GM19240 (cell line): ENCODE results near the gene PLPP7.
"Not testable (repeated sequence)": the region's sequence is repeated elsewhere in the genome, so short reads cannot be mapped to it uniquely, and the experiment has no call there.

Experiments
- DNase-seq: peaks from one replicate; pipeline ENCODE4 v3.0.0; 2011; ENCODE audit warnings: low spot score; ENCODE audit not compliant: insufficient read length

Gene PLPP7

GRCh38 chr9:131289301-131290035 is at the start of gene PLPP7:
PLPP7 (plus strand) TSS chr9:131289723; CDS start chr9:131289998, 275 bp downstream.
- peak; percentile 72 for DNase-seq

- DNase-seq, result no peak
Observed at GRCh38 chr9:131240047-131240921, 49.2 kb upstream of the PLPP7 start.

- DNase-seq, result not testable (repeated sequence)
Observed at GRCh38 chr9:131244331-131244730, 45.2 kb upstream of the PLPP7 start.

- no peak for DNase-seq
Observed at GRCh38 chr9:131246618-131247017, 42.9 kb upstream of the PLPP7 start.

GRCh38 chr9:131252120-131252519 is 37.4 kb upstream of the PLPP7 start:
- DNase-seq, result no peak

- no peak for DNase-seq
Observed at GRCh38 chr9:131253891-131254491, 35.5 kb upstream of the PLPP7 start.

GRCh38 chr9:131254626-131255025 is 34.9 kb upstream of the PLPP7 start:
- no peak for DNase-seq

GRCh38 chr9:131255676-131256197 is 33.8 kb upstream of the PLPP7 start:
- no peak for DNase-seq

GRCh38 chr9:131257266-131258025 is 32.1 kb upstream of the PLPP7 start:
- no peak for DNase-seq

GRCh38 chr9:131258186-131258585 is 31.3 kb upstream of the PLPP7 start:
- no peak for DNase-seq

GRCh38 chr9:131258698-131259431 is 30.7 kb upstream of the PLPP7 start:
- DNase-seq, result no peak

- DNase-seq, result no peak
Observed at GRCh38 chr9:131259432-131259898, 30.1 kb upstream of the PLPP7 start.

- DNase-seq, result no peak
Observed at GRCh38 chr9:131259916-131260597, 29.5 kb upstream of the PLPP7 start.

- no peak for DNase-seq
Observed at GRCh38 chr9:131260751-131261452, 28.6 kb upstream of the PLPP7 start.

GRCh38 chr9:131262327-131263032 is 27.0 kb upstream of the PLPP7 start:
- DNase-seq, result no peak

- DNase-seq, result not testable (repeated sequence)
Observed at GRCh38 chr9:131263033-131263343, 26.5 kb upstream of the PLPP7 start.

- no peak for DNase-seq
Observed at GRCh38 chr9:131263701-131264100, 25.8 kb upstream of the PLPP7 start.

GRCh38 chr9:131264231-131264630 is 25.3 kb upstream of the PLPP7 start:
- DNase-seq, result no peak
